DOHH2 (cell line): ENCODE measurements around the gene PALLD.

ENCODE experiments used
- CTCF ChIP-seq: fragments of 200-600 bp; sonication (generic); IDR thresholded peaks from one replicate; pipeline ENCODE4 v1.5.1; 2014; ENCODE audit warnings: antibody characterized with exemption, mild to moderate bottlenecking, low read depth, low read length; ENCODE audit not compliant: poor library complexity, severe bottlenecking
- EZH2phosphoT487 ChIP-seq: fragments of 200-600 bp; sonication (generic); IDR thresholded peaks from 2 replicates; pipeline ENCODE4 v1.6.1; 2017; ENCODE audit warnings: borderline replicate concordance, mild to moderate bottlenecking, antibody characterized with exemption, low read length, moderate library complexity, mixed read lengths

GRCh38 chr4:168691631-168692369 lies 194.9 kb downstream of the PALLD start:
- TF ChIP-seq CTCF (no peak), EZH2phosphoT487 (no peak)
